ENCODE data around the gene PLSCR4. TPM values are rescaled to one million over a fixed set of nuclear protein-coding genes. Genes with fewer than 3 reads are reported as not detected.
"Not testable (repeated sequence)": the region's sequence is repeated elsewhere in the genome, so short reads cannot be mapped to it uniquely, and the experiment has no call there.

Gene PLSCR4, protein sequence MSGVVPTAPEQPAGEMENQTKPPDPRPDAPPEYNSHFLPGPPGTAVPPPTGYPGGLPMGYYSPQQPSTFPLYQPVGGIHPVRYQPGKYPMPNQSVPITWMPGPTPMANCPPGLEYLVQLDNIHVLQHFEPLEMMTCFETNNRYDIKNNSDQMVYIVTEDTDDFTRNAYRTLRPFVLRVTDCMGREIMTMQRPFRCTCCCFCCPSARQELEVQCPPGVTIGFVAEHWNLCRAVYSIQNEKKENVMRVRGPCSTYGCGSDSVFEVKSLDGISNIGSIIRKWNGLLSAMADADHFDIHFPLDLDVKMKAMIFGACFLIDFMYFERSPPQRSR
- polyA plus RNA-seq (2011; rRNA removed) = 17.2 and 20.5 TPM in 2 replicates
- polyA plus RNA-seq (2012; cell fraction: cytosol; rRNA removed) = 2.9 and 4.6 TPM in 2 replicates
- polyA plus RNA-seq (2012; cell fraction: nucleus; rRNA removed) = 3.6 and 4.1 TPM in 2 replicates
- polyA plus RNA-seq (2017; fragmentation: RNase III; extraction: RNeasy Plus Mini Kit Qiagen cat#74134 plus additional on column Dnase treatment) = 5.8 to 10.1 TPM (median 8.3 TPM) in 3 replicates
- 10.2 and 15.9 TPM in 2 replicates for polyA minus RNA-seq (2011; rRNA and poly(A)+ RNA removed)

DNA sequence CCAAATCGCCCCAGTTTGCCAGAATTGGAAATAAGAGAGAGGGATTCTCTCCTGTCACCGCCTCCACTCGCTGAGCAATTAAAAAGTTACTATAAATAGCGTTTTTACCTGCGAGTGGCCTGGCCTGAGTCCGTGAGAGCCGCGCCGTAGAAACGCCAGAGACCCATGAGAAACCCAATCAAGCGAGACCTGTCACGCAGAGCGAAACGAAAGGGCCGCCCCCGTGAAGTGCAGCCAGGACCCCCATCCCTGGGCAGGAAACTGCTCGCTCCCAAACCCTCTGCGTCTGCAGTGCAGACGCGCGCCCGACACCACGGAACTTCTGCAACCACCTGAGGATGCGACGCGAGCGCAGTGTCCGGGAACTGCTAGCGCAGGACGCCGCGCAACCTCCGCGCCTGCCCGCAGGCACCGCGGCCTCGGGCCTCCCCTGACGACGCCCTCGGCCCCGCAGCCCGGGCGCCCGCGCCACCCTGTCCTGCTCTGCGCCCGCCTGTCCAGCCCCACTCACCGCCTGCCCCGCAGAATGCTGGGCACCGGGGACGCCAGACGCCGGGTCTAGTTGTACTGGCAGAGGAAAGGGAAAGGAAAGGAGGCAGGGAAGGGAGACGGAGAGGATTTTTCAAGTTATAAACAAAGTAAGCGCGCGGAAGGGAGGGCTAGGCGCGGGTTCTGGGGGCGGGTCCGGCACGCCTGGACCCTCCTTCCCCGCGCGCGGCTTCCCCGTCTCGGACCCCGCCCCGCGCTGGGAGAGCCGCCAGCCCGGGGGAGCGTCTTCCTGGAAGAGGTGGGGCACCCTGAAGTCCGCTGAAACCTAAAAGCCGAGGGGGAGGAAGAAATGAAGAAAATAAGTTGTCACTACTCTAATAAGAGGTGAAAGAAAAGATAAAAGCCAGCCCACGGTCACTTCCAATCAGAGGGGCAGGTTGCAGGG is at the start of gene PLSCR4:
Gene PLSCR4, minus strand, starts transcription at position 657 of the 934 bp plus-strand sequence. CDS start 29,034 bp downstream, outside the sequence.
- TF ChIP-seq PHF8 (IDR thresholded peaks at IDR 0.05; ENCODE audit: borderline replicate concordance, low read depth) (peak; percentile 29; the same call in 1 of the 2 replicates), MYC (IDR thresholded peaks at IDR 0.05; ENCODE audit: borderline replicate concordance, low read length) (no peak), RAD21 (conservative IDR thresholded peaks at IDR 0.05 in 1 of 2, IDR thresholded peaks at IDR 0.05 in 1 of 2) (0 out of 5 replicates have a peak, but pooled peaks of 1 of the 2 experiments have one; percentile 11), CEBPB (IDR thresholded peaks at IDR 0.05) (no peak), JUN (IDR thresholded peaks at IDR 0.05) (0 out of 5 replicates have a peak, but pooled peaks of 1 of the 2 experiments have one; percentile 24)
- TF ChIP-seq, protein P1, sequence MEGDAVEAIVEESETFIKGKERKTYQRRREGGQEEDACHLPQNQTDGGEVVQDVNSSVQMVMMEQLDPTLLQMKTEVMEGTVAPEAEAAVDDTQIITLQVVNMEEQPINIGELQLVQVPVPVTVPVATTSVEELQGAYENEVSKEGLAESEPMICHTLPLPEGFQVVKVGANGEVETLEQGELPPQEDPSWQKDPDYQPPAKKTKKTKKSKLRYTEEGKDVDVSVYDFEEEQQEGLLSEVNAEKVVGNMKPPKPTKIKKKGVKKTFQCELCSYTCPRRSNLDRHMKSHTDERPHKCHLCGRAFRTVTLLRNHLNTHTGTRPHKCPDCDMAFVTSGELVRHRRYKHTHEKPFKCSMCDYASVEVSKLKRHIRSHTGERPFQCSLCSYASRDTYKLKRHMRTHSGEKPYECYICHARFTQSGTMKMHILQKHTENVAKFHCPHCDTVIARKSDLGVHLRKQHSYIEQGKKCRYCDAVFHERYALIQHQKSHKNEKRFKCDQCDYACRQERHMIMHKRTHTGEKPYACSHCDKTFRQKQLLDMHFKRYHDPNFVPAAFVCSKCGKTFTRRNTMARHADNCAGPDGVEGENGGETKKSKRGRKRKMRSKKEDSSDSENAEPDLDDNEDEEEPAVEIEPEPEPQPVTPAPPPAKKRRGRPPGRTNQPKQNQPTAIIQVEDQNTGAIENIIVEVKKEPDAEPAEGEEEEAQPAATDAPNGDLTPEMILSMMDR (IDR thresholded peaks at IDR 0.05) = no peak
- TF ChIP-seq, protein P2, sequence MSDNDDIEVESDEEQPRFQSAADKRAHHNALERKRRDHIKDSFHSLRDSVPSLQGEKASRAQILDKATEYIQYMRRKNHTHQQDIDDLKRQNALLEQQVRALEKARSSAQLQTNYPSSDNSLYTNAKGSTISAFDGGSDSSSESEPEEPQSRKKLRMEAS (IDR thresholded peaks at IDR 0.05) = peak; percentile 39; the same call in 1 of the 2 replicates
- Histone ChIP-seq H3K27ac (peak within 1 kb of the TSS; percentile 80 to 91), H3K9me3 (no peaks in the 10 kb centered on the region), H3K4me3 (peak within 1 kb of the TSS; percentile 84), H3K4me1 (peaks cover 15% of the 10 kb centered on the region; the same call in 2 of the 3 replicates), H3K4me2 (peak within 1 kb of the TSS; percentile 91)
- peak; percentile 53 to 61 for DNase-seq (ENCODE audit: low read depth in 1 of 2, low spot score in 1 of 2)
- CTCF ChIA-PET = no interaction called here
- POLR2A ChIA-PET = no interaction called here
- no peak for FAIRE-seq
- ATAC-seq = peak; percentile 93 to 96
- WGBS (ENCODE audit: missing lambda C conversion rate) = under 1% methylated on average over 53 of the region's 78 CpGs

DNA sequence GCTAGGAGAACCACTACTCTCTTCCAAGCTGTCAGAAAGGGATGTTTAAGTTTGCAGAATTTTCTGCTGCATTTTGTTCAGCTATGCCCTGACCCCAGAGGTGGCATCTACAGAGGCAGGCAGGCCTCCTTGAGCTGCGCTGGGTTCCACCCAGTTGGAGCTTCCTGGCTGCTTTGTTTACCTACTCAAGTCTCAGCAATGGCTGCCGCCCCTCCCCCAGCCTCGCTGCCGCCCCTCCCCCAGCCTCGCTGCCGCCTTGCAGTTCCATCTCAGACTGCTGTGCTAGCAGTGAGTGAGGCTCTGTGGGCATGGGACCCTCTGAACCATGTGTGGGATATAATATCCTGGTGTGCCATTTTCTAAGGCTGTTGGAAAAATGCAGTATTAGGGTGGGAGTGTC is 42.5 kb upstream of the PLSCR4 start:
- H3K9me3 ChIP-seq; H3K4me3 ChIP-seq; FAIRE-seq; H3K27ac ChIP-seq; ATAC-seq; H3K4me1 ChIP-seq; DNase-seq (ENCODE audit: low read depth in 1 of 2, low spot score in 1 of 2); H3K4me2 ChIP-seq; POLR2A ChIA-PET: not testable (repeated sequence)
- WGBS (ENCODE audit: missing lambda C conversion rate) = 100% methylated on average over 1 of the region's 6 CpGs
- CTCF ChIA-PET = interaction anchor here (1.0 to 1.2 kb wide), 2 partner anchors 9 to 41 kb away, joined by 3 to 4 read pairs; no protein-coding TSS in a partner anchor

DNA sequence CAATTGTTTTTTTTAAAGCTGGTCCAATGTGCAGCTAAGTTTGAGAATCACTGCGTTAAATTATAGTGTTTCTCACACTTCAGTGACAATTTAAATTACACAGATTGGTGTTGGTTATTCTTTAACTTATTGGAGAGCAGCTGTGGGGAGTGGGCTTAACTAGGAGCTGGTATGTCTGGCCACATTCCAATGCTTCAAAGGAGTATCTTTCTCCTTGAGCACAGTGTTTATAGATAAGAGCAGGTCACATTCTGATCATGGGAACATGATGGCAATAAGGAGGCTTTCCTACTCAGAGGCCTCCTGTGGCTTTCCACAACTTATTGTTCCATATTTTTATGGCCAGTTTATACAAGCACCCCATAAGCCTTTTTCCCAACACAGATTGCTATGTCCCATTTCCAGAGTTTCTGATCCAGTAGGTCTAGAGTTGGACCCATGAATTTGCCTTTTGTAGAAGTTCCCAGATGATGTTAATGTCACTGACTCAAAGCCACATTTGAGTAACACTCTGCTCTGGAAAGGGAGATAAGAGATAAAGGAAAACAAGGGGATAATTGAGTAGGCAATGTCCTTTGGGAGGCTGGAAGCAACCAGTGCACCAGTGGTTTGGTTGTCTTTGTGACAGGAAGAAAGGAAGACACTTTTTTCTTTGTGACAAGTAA is 33.0 kb upstream of the PLSCR4 start:
- Histone ChIP-seq H3K27ac (no peak overlapping the region), H3K4me3 (no peak overlapping the region), H3K9me3 (no peaks in the 10 kb centered on the region), H3K4me2 (no peak overlapping the region), H3K4me1 (no peaks in the 10 kb centered on the region)
- FAIRE-seq (no peak), ATAC-seq (no peak), DNase-seq (ENCODE audit: low read depth in 1 of 2, low spot score in 1 of 2) (no peak)
- TF ChIP-seq, protein P1 (IDR thresholded peaks at IDR 0.05) = no peak
- TF ChIP-seq, protein P3, sequence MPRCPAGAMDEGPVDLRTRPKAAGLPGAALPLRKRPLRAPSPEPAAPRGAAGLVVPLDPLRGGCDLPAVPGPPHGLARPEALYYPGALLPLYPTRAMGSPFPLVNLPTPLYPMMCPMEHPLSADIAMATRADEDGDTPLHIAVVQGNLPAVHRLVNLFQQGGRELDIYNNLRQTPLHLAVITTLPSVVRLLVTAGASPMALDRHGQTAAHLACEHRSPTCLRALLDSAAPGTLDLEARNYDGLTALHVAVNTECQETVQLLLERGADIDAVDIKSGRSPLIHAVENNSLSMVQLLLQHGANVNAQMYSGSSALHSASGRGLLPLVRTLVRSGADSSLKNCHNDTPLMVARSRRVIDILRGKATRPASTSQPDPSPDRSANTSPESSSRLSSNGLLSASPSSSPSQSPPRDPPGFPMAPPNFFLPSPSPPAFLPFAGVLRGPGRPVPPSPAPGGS (IDR thresholded peaks at IDR 0.05) = no peak
- no peak for TF ChIP-seq EP300 (IDR thresholded peaks at IDR 0.05)
- no peak for TF ChIP-seq SMC3 (IDR thresholded peaks at IDR 0.05)
- TF ChIP-seq RARB (CRISPR knock-in tag; IDR thresholded peaks at IDR 0.05) = no peak
- TF ChIP-seq TFCP2L1 (CRISPR knock-in tag; IDR thresholded peaks at IDR 0.05) = no peak
- TF ChIP-seq, protein P4, sequence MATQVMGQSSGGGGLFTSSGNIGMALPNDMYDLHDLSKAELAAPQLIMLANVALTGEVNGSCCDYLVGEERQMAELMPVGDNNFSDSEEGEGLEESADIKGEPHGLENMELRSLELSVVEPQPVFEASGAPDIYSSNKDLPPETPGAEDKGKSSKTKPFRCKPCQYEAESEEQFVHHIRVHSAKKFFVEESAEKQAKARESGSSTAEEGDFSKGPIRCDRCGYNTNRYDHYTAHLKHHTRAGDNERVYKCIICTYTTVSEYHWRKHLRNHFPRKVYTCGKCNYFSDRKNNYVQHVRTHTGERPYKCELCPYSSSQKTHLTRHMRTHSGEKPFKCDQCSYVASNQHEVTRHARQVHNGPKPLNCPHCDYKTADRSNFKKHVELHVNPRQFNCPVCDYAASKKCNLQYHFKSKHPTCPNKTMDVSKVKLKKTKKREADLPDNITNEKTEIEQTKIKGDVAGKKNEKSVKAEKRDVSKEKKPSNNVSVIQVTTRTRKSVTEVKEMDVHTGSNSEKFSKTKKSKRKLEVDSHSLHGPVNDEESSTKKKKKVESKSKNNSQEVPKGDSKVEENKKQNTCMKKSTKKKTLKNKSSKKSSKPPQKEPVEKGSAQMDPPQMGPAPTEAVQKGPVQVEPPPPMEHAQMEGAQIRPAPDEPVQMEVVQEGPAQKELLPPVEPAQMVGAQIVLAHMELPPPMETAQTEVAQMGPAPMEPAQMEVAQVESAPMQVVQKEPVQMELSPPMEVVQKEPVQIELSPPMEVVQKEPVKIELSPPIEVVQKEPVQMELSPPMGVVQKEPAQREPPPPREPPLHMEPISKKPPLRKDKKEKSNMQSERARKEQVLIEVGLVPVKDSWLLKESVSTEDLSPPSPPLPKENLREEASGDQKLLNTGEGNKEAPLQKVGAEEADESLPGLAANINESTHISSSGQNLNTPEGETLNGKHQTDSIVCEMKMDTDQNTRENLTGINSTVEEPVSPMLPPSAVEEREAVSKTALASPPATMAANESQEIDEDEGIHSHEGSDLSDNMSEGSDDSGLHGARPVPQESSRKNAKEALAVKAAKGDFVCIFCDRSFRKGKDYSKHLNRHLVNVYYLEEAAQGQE (IDR thresholded peaks at IDR 0.05) = no peak
- no peak for TF ChIP-seq HEYL (CRISPR knock-in tag; IDR thresholded peaks at IDR 0.05)
- TF ChIP-seq, protein P5, sequence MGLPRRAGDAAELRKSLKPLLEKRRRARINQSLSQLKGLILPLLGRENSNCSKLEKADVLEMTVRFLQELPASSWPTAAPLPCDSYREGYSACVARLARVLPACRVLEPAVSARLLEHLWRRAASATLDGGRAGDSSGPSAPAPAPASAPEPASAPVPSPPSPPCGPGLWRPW (IDR thresholded peaks at IDR 0.05) = no peak
- TF ChIP-seq FOXS1 (CRISPR knock-in tag; IDR thresholded peaks at IDR 0.05) = no peak
- no peak for TF ChIP-seq EHMT2 (IDR thresholded peaks at IDR 0.05; ENCODE audit: low read depth)
- WGBS (ENCODE audit: missing lambda C conversion rate) = 92% methylated on average over 1 of the region's 1 CpG
- ChIA-PET POLR2A (no interaction called here), CTCF (no interaction called here)

All from A549 (cell line).